Right lobe of liver (tissue), 4 donors: Measurements from ENCODE around the gene AMMECR1.

ENCODE experiments used
- POLR2A ChIP-seq: fragments of 450-650 bp; IDR thresholded peaks from one replicate; pipeline ENCODE4 v1.6.1; 2017; ENCODE audit warnings: antibody characterized with exemption, mild to moderate bottlenecking
- TF ChIP-seq, protein P1 (sequence below), 4 donors: fragments of 200-600 bp in 3 of 4; fragments of 450-650 bp in 1 of 4; IDR thresholded peaks; one replicate each; pipeline versions ENCODE4 v1.5.1 to v1.8.0; 2016 to 2022; ENCODE audit warnings: antibody characterized with exemption in 4 of 4, mild to moderate bottlenecking in 2 of 4
- donor health status: DM: no; HTN: no; CAD: no.
- donor health status: DM: no; HTN: no; CAD: no.
- donor health status: DM: no; HTN: yes; CAD: no.

DNA sequence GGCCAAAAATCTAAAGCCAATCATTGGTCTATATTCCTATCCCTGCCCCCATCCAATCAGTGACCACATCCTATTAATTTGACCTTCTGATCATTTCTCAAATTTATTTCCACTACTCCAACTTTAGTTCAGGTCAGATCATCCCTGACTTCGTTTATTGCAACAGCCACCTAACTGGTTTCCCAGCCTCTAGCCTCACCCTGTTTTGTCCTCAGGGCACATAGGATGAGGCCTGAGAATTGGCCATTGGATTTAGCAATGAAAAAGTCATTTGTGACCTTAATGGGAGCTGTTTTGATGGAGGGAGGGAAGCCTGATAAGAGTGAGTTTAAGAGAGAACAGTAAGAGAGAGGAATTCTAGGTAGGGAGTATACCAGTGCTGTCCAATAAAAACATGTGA lies 155.0 kb downstream of the AMMECR1 start:
- TF ChIP-seq POLR2A: no peak
- TF ChIP-seq, protein P1, sequence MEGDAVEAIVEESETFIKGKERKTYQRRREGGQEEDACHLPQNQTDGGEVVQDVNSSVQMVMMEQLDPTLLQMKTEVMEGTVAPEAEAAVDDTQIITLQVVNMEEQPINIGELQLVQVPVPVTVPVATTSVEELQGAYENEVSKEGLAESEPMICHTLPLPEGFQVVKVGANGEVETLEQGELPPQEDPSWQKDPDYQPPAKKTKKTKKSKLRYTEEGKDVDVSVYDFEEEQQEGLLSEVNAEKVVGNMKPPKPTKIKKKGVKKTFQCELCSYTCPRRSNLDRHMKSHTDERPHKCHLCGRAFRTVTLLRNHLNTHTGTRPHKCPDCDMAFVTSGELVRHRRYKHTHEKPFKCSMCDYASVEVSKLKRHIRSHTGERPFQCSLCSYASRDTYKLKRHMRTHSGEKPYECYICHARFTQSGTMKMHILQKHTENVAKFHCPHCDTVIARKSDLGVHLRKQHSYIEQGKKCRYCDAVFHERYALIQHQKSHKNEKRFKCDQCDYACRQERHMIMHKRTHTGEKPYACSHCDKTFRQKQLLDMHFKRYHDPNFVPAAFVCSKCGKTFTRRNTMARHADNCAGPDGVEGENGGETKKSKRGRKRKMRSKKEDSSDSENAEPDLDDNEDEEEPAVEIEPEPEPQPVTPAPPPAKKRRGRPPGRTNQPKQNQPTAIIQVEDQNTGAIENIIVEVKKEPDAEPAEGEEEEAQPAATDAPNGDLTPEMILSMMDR (IDR thresholded peaks at IDR 0.05): no peak
